ENCODE results near the gene ZNF600.
"Not testable (repeated sequence)": the region's sequence is repeated elsewhere in the genome, so short reads cannot be mapped to it uniquely, and the experiment has no call there.

GRCh38 chr19:52715902-52716301 is 70.7 kb downstream of the ZNF600 start:
- TF ChIP-seq CTCF (conservative IDR thresholded peaks at IDR 0.05 in 1 of 2, IDR thresholded peaks at IDR 0.05 in 1 of 2; ENCODE audit: extremely low read depth in 1 of 2, insufficient read depth in 1 of 2, low read depth in 1 of 2, low read length in 2 of 2); EZH2 (IDR thresholded peaks at IDR 0.05; ENCODE audit: borderline replicate concordance, low read length): not testable (repeated sequence)
